Activated T-helper 2 cell treated with anti-CD3 and anti-CD28 coated beads, Interferon-gamma antibody, Interleukin-2, Interleukin-4, amounts not matched to agents 10 μg/mL and 5 μg/mL and 100 μg/mL, durations not matched to agents 14 hours and 24 hours and 36 hours (primary cell): Measurements from ENCODE around the gene CHMP4B. TPM values are rescaled to one million over a fixed set of nuclear protein-coding genes. Genes with fewer than 3 reads are reported as not detected.

ENCODE experiments used
- DNase-seq: peaks from one replicate; pipeline ENCODE4 v3.0.0; 2021; ENCODE audit warnings: low spot score
- H3K27ac Mint-ChIP-seq: one replicate; pipeline ENCODE4 v1.8.0; 2021; ENCODE audit warnings: mixed read lengths
- H3K27me3 Mint-ChIP-seq: one replicate; pipeline ENCODE4 v1.8.0; 2021; ENCODE audit warnings: low read depth, mixed read lengths
- H3K36me3 Mint-ChIP-seq: one replicate; pipeline ENCODE4 v1.8.0; 2021; ENCODE audit warnings: low read depth, mixed read lengths
- H3K4me1 Mint-ChIP-seq: one replicate; pipeline ENCODE4 v1.8.0; 2021; ENCODE audit warnings: low read depth, mixed read lengths
- H3K4me3 Mint-ChIP-seq: one replicate; pipeline ENCODE4 v1.8.0; 2021; ENCODE audit warnings: low read depth, mild to moderate bottlenecking, moderate library complexity, mixed read lengths
- H3K9me3 Mint-ChIP-seq: one replicate; pipeline ENCODE4 v1.8.0; 2021; ENCODE audit warnings: mixed read lengths
- intact Hi-C: fragments of 100-400 bp; cut with micrococcal nuclease; formaldehyde crosslinking; loops from one replicate; pipeline ENCODE4 v1.15.1; 2023
- total RNA-seq: library from RNA; stranded (reverse); gene quantifications from 2 replicates; pipeline ENCODE4 v1.2.3, GENCODE V29; 2022

CHMP4B gene
- total RNA-seq, 1 donor from 2014 or later = 116 TPM

- H3K4me3 Mint-ChIP-seq = no peak overlapping the region
- intact Hi-C loops = no loop called here
- peak overlapping the region; percentile 28 for H3K27ac Mint-ChIP-seq
- H3K9me3 Mint-ChIP-seq = no peaks in the 10 kb centered on the region
- no peaks in the 10 kb centered on the region for H3K27me3 Mint-ChIP-seq
- H3K4me1 Mint-ChIP-seq = peaks cover 20% of the 10 kb centered on the region
- no peak for DNase-seq
- peaks cover 10% of the 10 kb centered on the region for H3K36me3 Mint-ChIP-seq
Observed at GRCh38 chr20:33781945-33782344, 29.2 kb upstream of the CHMP4B start.

- no peak overlapping the region for H3K27ac Mint-ChIP-seq
- intact Hi-C loops = no loop called here
- no peaks in the 10 kb centered on the region for H3K27me3 Mint-ChIP-seq
- H3K4me1 Mint-ChIP-seq = peaks cover 26% of the 10 kb centered on the region
- H3K9me3 Mint-ChIP-seq = no peaks in the 10 kb centered on the region
- peaks cover 7% of the 10 kb centered on the region for H3K36me3 Mint-ChIP-seq
- DNase-seq = no peak
- no peak overlapping the region for H3K4me3 Mint-ChIP-seq
Observed at GRCh38 chr20:33783256-33783655, 27.9 kb upstream of the CHMP4B start.

GRCh38 chr20:33783818-33784217 lies 27.3 kb upstream of the CHMP4B start:
- H3K9me3 Mint-ChIP-seq = no peaks in the 10 kb centered on the region
- no peaks in the 10 kb centered on the region for H3K27me3 Mint-ChIP-seq
- H3K27ac Mint-ChIP-seq = no peak overlapping the region
- no peak for DNase-seq
- H3K4me1 Mint-ChIP-seq = peaks cover 22% of the 10 kb centered on the region
- no peak overlapping the region for H3K4me3 Mint-ChIP-seq
- intact Hi-C loops = no loop called here
- H3K36me3 Mint-ChIP-seq = peaks cover 6% of the 10 kb centered on the region

GRCh38 chr20:33784225-33784624 lies 26.9 kb upstream of the CHMP4B start:
- intact Hi-C loops = no loop called here
- Mint-ChIP-seq H3K36me3 (peaks cover 3% of the 10 kb centered on the region), H3K9me3 (no peaks in the 10 kb centered on the region), H3K27ac (no peak overlapping the region), H3K4me3 (no peak overlapping the region), H3K4me1 (peaks cover 19% of the 10 kb centered on the region), H3K27me3 (no peaks in the 10 kb centered on the region)
- DNase-seq = no peak

GRCh38 chr20:33785503-33785902 lies 25.6 kb upstream of the CHMP4B start:
- intact Hi-C loops = no loop called here
- H3K27me3 Mint-ChIP-seq = no peaks in the 10 kb centered on the region
- H3K27ac Mint-ChIP-seq = no peak overlapping the region
- no peak for DNase-seq
- H3K4me1 Mint-ChIP-seq = peaks cover 15% of the 10 kb centered on the region
- H3K9me3 Mint-ChIP-seq = no peaks in the 10 kb centered on the region
- peaks cover 3% of the 10 kb centered on the region for H3K36me3 Mint-ChIP-seq
- H3K4me3 Mint-ChIP-seq = no peak overlapping the region

GRCh38 chr20:33787253-33787891 lies 23.8 kb upstream of the CHMP4B start:
- H3K4me3 Mint-ChIP-seq = no peak overlapping the region
- no peaks in the 10 kb centered on the region for H3K9me3 Mint-ChIP-seq
- intact Hi-C loops = no loop called here
- peak overlapping the region; percentile 22 for H3K27ac Mint-ChIP-seq
- H3K27me3 Mint-ChIP-seq = no peaks in the 10 kb centered on the region
- H3K4me1 Mint-ChIP-seq = peaks cover 10% of the 10 kb centered on the region
- no peak for DNase-seq
- H3K36me3 Mint-ChIP-seq = peaks cover under 1% of the 10 kb centered on the region

GRCh38 chr20:33788351-33789049 lies 22.6 kb upstream of the CHMP4B start:
- Mint-ChIP-seq H3K4me3 (no peak overlapping the region), H3K27me3 (no peaks in the 10 kb centered on the region), H3K9me3 (no peaks in the 10 kb centered on the region), H3K27ac (no peak overlapping the region), H3K36me3 (no peaks in the 10 kb centered on the region), H3K4me1 (peaks cover 9% of the 10 kb centered on the region)
- no peak for DNase-seq
- intact Hi-C loops = no loop called here

GRCh38 chr20:33789109-33789857 lies 21.9 kb upstream of the CHMP4B start:
- H3K27ac Mint-ChIP-seq = no peak overlapping the region
- DNase-seq = no peak
- no peaks in the 10 kb centered on the region for H3K36me3 Mint-ChIP-seq
- no peaks in the 10 kb centered on the region for H3K27me3 Mint-ChIP-seq
- H3K4me3 Mint-ChIP-seq = no peak overlapping the region
- H3K9me3 Mint-ChIP-seq = no peaks in the 10 kb centered on the region
- peaks cover 9% of the 10 kb centered on the region for H3K4me1 Mint-ChIP-seq
- intact Hi-C loops = no loop called here

GRCh38 chr20:33789858-33790182 lies 21.3 kb upstream of the CHMP4B start:
- no peak overlapping the region for H3K27ac Mint-ChIP-seq
- no peaks in the 10 kb centered on the region for H3K27me3 Mint-ChIP-seq
- H3K4me3 Mint-ChIP-seq = no peak overlapping the region
- DNase-seq = no peak
- no peaks in the 10 kb centered on the region for H3K9me3 Mint-ChIP-seq
- H3K36me3 Mint-ChIP-seq = no peaks in the 10 kb centered on the region
- intact Hi-C loops = no loop called here
- peaks cover 9% of the 10 kb centered on the region for H3K4me1 Mint-ChIP-seq

GRCh38 chr20:33790566-33790965 lies 20.6 kb upstream of the CHMP4B start:
- no peaks in the 10 kb centered on the region for H3K27me3 Mint-ChIP-seq
- H3K4me1 Mint-ChIP-seq = peaks cover 9% of the 10 kb centered on the region
- H3K9me3 Mint-ChIP-seq = no peaks in the 10 kb centered on the region
- no peak overlapping the region for H3K27ac Mint-ChIP-seq
- H3K36me3 Mint-ChIP-seq = no peaks in the 10 kb centered on the region
- no peak overlapping the region for H3K4me3 Mint-ChIP-seq
- no peak for DNase-seq
- intact Hi-C loops = no loop called here

GRCh38 chr20:33791021-33791420 lies 20.1 kb upstream of the CHMP4B start:
- no peak for DNase-seq
- Mint-ChIP-seq H3K9me3 (no peaks in the 10 kb centered on the region), H3K27me3 (no peaks in the 10 kb centered on the region), H3K27ac (no peak overlapping the region), H3K4me1 (peaks cover 9% of the 10 kb centered on the region), H3K4me3 (no peak overlapping the region), H3K36me3 (no peaks in the 10 kb centered on the region)
- intact Hi-C loops = no loop called here

GRCh38 chr20:33791540-33791939 lies 19.6 kb upstream of the CHMP4B start:
- Mint-ChIP-seq H3K9me3 (no peaks in the 10 kb centered on the region), H3K4me3 (no peak overlapping the region)

GRCh38 chr20:33791959-33792597 lies 19.1 kb upstream of the CHMP4B start:
- H3K4me1 Mint-ChIP-seq = peaks cover 7% of the 10 kb centered on the region
- DNase-seq = peak; percentile 34
- H3K27ac Mint-ChIP-seq = no peak overlapping the region
- H3K9me3 Mint-ChIP-seq = no peaks in the 10 kb centered on the region
- H3K4me3 Mint-ChIP-seq = no peak overlapping the region
- H3K36me3 Mint-ChIP-seq = no peaks in the 10 kb centered on the region
- H3K27me3 Mint-ChIP-seq = no peaks in the 10 kb centered on the region
- intact Hi-C loops = no loop called here

More at GRCh38 chr20:33791540-33791939, 19.6 kb upstream of the CHMP4B start:
- Mint-ChIP-seq H3K36me3 (no peaks in the 10 kb centered on the region), H3K27ac (no peak overlapping the region), H3K27me3 (no peaks in the 10 kb centered on the region), H3K4me1 (peaks cover 9% of the 10 kb centered on the region)
- no peak for DNase-seq
- intact Hi-C loops = no loop called here
